ENCODE data around the gene RETREG1.

DNA sequence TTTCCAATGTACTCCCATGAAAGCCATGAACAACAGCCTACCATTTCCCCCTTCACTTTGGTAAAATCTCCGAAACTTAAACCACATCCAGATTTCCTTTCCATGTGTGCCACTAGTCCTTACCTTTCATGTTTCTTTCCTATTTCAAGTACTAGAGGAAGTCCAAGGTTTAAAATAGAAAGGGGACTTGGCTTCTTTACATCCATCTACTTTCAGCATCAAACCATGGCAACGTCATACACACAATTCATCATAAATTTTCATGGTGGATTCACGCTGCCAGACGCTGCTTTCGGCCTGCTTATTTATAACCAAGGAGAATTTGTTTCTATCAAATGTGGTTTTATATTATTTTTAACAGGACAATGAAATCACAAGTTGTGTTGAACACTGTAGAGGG, 92.5 kb downstream of the RETREG1 start:
- TF ChIP-seq, protein P1, sequence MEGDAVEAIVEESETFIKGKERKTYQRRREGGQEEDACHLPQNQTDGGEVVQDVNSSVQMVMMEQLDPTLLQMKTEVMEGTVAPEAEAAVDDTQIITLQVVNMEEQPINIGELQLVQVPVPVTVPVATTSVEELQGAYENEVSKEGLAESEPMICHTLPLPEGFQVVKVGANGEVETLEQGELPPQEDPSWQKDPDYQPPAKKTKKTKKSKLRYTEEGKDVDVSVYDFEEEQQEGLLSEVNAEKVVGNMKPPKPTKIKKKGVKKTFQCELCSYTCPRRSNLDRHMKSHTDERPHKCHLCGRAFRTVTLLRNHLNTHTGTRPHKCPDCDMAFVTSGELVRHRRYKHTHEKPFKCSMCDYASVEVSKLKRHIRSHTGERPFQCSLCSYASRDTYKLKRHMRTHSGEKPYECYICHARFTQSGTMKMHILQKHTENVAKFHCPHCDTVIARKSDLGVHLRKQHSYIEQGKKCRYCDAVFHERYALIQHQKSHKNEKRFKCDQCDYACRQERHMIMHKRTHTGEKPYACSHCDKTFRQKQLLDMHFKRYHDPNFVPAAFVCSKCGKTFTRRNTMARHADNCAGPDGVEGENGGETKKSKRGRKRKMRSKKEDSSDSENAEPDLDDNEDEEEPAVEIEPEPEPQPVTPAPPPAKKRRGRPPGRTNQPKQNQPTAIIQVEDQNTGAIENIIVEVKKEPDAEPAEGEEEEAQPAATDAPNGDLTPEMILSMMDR (IDR thresholded peaks at IDR 0.05; ENCODE audit: poor library complexity): no peak
- no peak for TF ChIP-seq EZH2 (IDR thresholded peaks at IDR 0.05; ENCODE audit: borderline replicate concordance)
